ENCODE results near the gene ST6GALNAC6.

- TF ChIP-seq CTCF (IDR thresholded peaks at IDR 0.05; ENCODE audit: poor library complexity) (no peak), EZH2 (IDR thresholded peaks at IDR 0.05; ENCODE audit: borderline replicate concordance) (no peak)
Measured at GRCh38 chr9:127893392-127893791, 6.0 kb downstream of the ST6GALNAC6 start.
